Motor neuron (in vitro differentiated cells): ENCODE measurements around the gene GAREM1. TPM values are rescaled to one million over a fixed set of nuclear protein-coding genes. Genes with fewer than 3 reads are reported as not detected.

Source experiments
- ATAC-seq, 8 experiments: fragments of 200-7000 bp; cut with Tn5 transposase; replicated peaks in 6 of 8; 2 replicates each; pipeline ENCODE4 v1.8.0; 2021; ENCODE audit warnings: mild to moderate bottlenecking in 8 of 8, moderate library complexity in 8 of 8
- H3K27ac ChIP-seq, 2 donors: fragments of 250-450 bp; sonication (Bioruptor Pico); 2 replicates each; pipeline ENCODE4 v1.9.0; 2021; ENCODE audit warnings: antibody characterized with exemption in 2 of 2, mild to moderate bottlenecking in 2 of 2, moderate library complexity in 1 of 2
- H3K4me1 ChIP-seq, 2 donors: fragments of 250-450 bp; sonication (Bioruptor Pico); replicated peaks in 1 of 2; 2 replicates each; pipeline ENCODE4 v1.6.1; 2021; ENCODE audit warnings: antibody characterized with exemption in 2 of 2, mild to moderate bottlenecking in 2 of 2, moderate library complexity in 1 of 2
- H3K4me3 ChIP-seq, 5 donors: fragments of 250-450 bp; sonication (Bioruptor Pico); 2 replicates each; pipeline ENCODE4 v1.9.0; 2021; ENCODE audit warnings: antibody characterized with exemption in 5 of 5, mild to moderate bottlenecking in 5 of 5, moderate library complexity in 4 of 5
- WGBS, 10 experiments: fragments of 450-650 bp; shearing (Covaris generic); methylation state at CpG; one replicate each; pipeline ENCODE4 v1.0.0; 2022; 5-methylcytosine and 5-hydroxymethylcytosine counted together
- in situ Hi-C, 9 experiments: fragments of 400-800 bp; cut with MboI; loops; one replicate each; pipeline ENCODE4 v1.15.0; 2021; ENCODE audit warnings: low sequenced_read_pairs in 9 of 9, low pct_unique_long_range_greater_than_20kb in 2 of 9; ENCODE audit not compliant: unreplicated experiment in 9 of 9
- total RNA-seq, 8 experiments: library from RNA; unstranded; fragments of 300-600 nt; gene quantifications; 2 replicates each; pipeline versions ENCODE4 v1.2.3 to v1.2.4, GENCODE V29; 2022

The GAREM1 gene
- total RNA-seq, 8 experiments from 2014 or later, result 1.3 to 17.7 (median 3.6) TPM

DNA sequence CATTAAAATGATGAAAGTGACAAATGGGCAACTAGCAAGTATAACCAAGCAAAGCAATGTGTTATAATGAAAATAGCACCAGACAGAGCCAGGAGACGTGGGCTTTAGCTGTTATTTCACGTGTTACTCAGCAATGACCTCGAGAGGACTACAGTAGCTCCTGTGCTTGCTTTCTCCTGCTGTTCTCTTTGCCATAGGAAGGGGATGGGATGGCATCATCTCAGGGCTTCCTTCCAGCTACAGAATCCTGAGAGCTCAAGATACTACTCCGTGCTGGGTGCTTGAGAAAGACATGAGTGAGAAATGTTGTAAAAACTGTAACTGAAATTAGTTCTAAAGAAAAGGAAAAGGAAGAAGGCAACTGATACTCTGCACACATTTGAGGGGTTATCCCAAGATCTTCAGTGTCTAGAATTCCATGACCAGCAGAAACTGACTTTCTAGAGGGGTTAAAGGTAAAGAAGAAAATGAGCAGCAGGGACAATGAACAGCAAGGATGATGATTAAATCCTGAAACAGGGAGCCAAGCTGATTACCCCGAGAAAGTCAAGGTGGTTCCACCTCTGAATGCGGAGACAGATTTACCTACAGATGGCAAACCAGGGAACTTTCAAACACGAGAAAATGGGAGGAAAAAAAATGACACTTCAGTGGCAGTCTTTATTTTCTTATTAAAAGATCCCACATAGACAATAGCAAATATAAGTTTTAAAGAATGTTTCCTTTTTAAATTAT is 33.4 kb downstream of the GAREM1 start:
- 10 to 90% (median 75%) methylated on average over 2 to 7 of the region's 7 CpGs for WGBS, 10 experiments
- Histone ChIP-seq H3K4me1 (peaks cover 0 to 3% of the 10 kb centered on the region in 2 donors), H3K27ac (no peak overlapping the region), H3K4me3 (no peak overlapping the region)
- in situ Hi-C loops, result no loop called here
- no peak for ATAC-seq

- in situ Hi-C loops, result no loop called here
- Histone ChIP-seq H3K4me3 (no peak overlapping the region), H3K4me1 (no peaks in the 10 kb centered on the region), H3K27ac (no peak overlapping the region)
- 36 to 100% (median 87%) methylated on average over 2 to 5 of the region's 5 CpGs for WGBS, 10 experiments
- no peak for ATAC-seq
These were observed 34.8 kb downstream of the GAREM1 start for GRCh38 chr18:32435631-32436500.

DNA sequence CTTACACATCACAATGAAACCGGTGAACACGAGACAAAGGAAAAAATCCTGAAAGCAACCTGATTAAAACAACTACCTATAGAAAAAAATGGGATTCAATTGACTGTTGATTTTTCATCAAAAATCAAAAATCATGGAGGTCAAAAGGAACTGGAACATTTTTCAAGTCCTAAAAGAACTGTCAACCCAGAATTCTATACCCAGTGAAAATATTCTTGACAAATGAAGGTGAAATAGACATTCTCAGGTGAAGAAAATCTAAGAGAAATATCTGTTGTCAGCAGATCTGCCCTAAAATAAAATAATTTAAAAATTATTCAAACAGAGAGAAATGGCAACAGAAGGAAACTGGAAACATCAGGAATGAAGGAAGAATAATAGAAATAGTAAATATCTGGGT is 38.9 kb downstream of the GAREM1 start:
- no peak for ATAC-seq
- H3K4me1 ChIP-seq, result no peaks in the 10 kb centered on the region
- H3K4me3 ChIP-seq, result no peak overlapping the region
- H3K27ac ChIP-seq, result no peak overlapping the region
- 60 to 100% (median 95%) methylated on average over 1 to 2 of the region's 2 CpGs; no CpG with 5 or more reads in 1 of the 10 experiments for WGBS, 10 experiments
- in situ Hi-C loops, result no loop called here

DNA sequence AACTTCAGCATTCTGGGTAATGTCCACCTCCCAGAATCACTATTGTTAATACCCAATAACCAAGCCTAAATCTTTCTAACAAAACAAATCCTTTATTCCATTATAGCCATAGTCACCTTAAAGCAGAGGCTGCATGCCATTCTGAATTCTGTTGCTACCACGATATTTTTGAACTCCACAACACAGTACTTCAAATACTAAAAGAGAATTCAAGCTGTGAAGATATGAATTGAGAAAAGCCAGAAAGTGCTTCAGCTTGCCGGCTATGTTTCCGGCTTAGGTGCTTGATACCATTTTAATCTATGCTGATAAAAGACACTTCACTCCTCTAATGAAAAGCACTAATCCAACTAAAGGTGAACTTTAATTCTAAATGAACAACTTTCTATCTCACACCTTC is 41.3 kb downstream of the GAREM1 start:
- no peak for ATAC-seq
- in situ Hi-C loops, result no loop called here
- no peaks in the 10 kb centered on the region for H3K4me1 ChIP-seq
- no peak overlapping the region for H3K4me3 ChIP-seq
- WGBS, 10 experiments, result 60 to 100% (median 100%) methylated on average over 2 to 3 of the region's 3 CpGs; no CpG with 5 or more reads in 1 of the 10 experiments
- H3K27ac ChIP-seq, result no peak overlapping the region

DNA sequence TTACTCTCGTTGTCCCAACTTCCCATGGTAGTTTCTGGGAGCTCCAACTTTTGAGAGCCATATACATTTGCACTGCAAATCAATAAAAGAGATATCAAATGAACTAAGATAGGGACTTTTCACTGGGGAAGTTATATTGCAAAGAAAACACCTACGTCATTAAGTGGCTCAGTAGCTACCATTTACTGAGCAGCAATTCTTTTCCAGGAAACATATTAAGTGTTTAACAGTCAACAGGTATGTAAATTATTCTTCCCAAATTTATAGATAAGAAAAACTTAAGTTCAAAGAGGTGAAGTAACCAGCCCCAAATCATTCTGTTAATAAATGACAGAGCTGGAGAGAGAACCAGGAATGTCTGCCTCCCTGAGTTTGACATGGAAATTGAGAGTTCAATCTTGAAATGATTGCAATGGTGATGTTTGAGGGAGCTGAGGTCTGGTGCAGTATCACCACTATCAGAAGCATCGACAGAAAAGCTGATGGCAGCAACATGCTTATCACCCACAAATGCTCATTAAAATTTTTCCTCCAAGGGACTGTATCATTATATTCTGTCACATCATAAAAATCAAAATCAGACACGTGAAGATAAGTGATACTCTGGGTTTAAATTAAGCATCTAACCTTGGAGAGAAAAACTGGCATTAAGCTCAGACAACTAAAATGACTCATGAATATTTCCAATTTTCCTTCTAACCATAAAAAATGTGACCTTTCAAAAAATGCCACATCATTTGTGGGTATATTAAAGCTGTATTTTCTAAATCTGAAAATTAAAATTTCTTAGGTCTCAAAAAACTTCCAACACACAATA is 43.4 kb downstream of the GAREM1 start:
- in situ Hi-C loops, result no loop called here
- 21 to 100% (median 80%) methylated on average over 1 to 4 of the region's 4 CpGs for WGBS, 10 experiments
- no peak overlapping the region for H3K4me3 ChIP-seq
- no peak for ATAC-seq
- no peaks in the 10 kb centered on the region for H3K4me1 ChIP-seq
- H3K27ac ChIP-seq, result no peak overlapping the region

- Histone ChIP-seq H3K27ac (no peak overlapping the region), H3K4me1 (no peaks in the 10 kb centered on the region), H3K4me3 (no peak overlapping the region)
- in situ Hi-C loops, result no loop called here
- ATAC-seq, result peak in 7 of 8 experiments; percentile 35 to 96 (median 86)
- 0 to 100% (median 58%) methylated on average over 1 of the region's 1 CpG for WGBS, 10 experiments
These were observed 45.2 kb downstream of the GAREM1 start for GRCh38 chr18:32425466-32425865.

DNA sequence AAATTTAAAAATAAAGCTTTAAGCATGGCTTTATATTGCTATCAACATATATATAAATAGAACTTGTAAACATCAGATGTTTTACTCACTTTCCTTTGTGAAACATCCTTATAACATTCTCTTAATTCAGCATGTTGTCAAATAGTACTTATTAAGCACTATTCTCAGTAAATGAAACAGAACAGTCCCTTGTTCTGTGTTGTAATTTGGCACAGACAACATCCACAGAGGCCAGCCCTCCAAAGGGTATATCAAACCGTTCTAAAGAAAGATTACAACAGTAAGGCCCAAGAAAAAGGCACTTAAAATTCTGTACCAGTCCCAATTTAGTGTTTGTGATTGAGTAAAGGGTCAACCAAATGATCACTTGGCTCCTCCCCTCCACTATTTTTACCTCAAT is 46.0 kb downstream of the GAREM1 start:
- H3K4me3 ChIP-seq, result no peak overlapping the region
- no peak overlapping the region for H3K27ac ChIP-seq
- WGBS, 10 experiments, result 0 to 80% (median 33%) methylated on average over 1 of the region's 1 CpG; no CpG with 5 or more reads in 4 of the 10 experiments
- ATAC-seq, result no peak
- H3K4me1 ChIP-seq, result no peaks in the 10 kb centered on the region
- in situ Hi-C loops, result loop anchor here in 1 of 9 experiments (25.0 kb wide), 1 partner anchor 88 kb away; no protein-coding TSS in a partner anchor

DNA sequence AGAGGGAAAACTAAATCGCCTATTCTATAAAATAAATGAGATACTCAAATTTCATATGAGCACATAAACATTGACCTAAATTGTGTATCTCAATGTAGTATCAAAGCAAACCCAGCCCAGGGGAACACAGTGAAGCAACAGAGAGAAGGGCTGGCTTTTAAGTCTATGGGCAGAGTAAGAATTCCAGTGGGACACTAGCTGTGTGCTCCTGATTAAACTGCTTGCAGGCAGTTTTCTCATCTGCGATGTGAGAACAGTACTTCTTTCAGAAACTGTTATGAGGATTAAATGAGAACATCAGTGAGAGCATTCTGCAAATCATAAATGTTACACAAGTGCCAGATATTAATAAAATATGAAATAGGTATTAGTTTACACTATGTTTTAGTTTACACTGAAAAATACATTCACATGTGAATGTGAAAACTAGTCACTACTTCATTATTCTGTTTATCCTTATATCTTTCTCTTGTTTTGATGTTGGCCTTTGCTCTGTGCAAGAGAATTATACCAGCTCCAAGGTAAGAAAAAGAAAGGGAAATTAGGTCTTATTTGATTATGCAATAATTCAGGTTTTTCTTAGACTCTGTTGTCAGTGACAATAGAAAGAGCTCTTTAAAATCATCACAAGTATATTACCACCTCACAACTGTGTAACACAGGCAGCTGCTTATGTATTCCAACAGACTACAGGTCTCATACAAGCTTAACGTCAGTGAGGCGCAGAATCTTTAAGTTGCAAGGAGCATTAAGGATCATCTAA is 47.5 kb downstream of the GAREM1 start:
- 37 to 100% (median 83%) methylated on average over 1 to 4 of the region's 4 CpGs; no CpG with 5 or more reads in 1 of the 10 experiments for WGBS, 10 experiments
- H3K27ac ChIP-seq, result no peak overlapping the region
- ATAC-seq, result no peak
- H3K4me1 ChIP-seq, result no peaks in the 10 kb centered on the region
- in situ Hi-C loops, result loop anchor here in 1 of 9 experiments (25.0 kb wide), 1 partner anchor 89 kb away; no protein-coding TSS in a partner anchor
- no peak overlapping the region for H3K4me3 ChIP-seq

DNA sequence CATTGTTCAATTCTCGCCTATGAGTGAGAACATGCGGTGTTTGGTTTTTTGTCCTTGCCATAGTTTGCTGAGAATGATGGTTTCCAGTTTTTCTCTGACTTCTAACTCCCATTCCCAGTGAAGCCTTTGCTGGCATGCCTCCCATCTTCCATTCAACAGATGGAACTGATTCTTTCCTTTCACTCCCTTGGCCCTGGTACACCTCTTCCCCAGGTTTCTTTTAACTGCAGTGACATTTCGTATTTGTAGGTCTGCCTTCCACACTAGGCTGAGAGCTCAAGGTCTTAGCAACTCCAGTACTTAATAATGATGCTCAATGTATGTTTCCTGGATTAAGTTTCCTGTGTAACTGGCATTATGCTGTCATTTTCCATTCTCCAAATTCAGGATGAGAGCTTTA is 48.5 kb downstream of the GAREM1 start:
- Histone ChIP-seq H3K4me3 (no peak overlapping the region), H3K27ac (no peak overlapping the region), H3K4me1 (no peaks in the 10 kb centered on the region)
- in situ Hi-C loops, result loop anchor here in 1 of 9 experiments (25.0 kb wide), 1 partner anchor 90 kb away; no protein-coding TSS in a partner anchor
- WGBS, 10 experiments, result 60 to 100% (median 90%) methylated on average over 1 to 3 of the region's 3 CpGs; no CpG with 5 or more reads in 3 of the 10 experiments
- ATAC-seq, result no peak

DNA sequence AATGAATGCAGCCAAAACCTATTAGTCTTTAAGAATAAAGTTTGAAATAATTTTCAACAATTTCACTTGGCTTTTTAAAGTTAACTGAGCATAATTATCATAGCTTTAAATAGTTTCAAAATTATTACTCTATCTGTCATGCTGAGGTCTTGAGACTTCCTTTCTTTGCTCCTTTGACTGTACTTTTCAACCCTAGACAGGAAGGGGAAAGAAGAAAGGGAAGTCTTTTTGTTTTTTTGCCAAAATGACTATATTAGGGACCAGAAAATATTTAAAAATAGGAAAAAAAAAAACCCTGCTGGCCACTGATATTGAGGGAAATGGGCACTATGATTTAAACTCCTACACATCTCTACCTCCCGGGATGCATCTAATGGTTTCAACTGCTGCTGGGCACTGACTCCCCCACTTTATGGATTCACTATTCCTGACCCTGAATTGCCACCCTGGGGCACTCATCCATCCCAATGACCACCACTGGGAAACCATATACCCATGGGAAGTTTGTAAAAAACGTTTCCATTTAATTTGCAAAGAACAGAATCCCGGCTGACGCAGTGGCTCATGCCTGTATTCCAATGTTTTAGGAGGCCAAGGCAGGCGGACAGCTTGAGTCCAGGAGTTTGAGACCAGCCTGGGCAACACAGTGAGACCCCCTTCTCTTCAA is 50.5 kb downstream of the GAREM1 start:
- in situ Hi-C loops, result loop anchor here in 1 of 9 experiments (25.0 kb wide), 1 partner anchor 92 kb away; no protein-coding TSS in a partner anchor

DNA sequence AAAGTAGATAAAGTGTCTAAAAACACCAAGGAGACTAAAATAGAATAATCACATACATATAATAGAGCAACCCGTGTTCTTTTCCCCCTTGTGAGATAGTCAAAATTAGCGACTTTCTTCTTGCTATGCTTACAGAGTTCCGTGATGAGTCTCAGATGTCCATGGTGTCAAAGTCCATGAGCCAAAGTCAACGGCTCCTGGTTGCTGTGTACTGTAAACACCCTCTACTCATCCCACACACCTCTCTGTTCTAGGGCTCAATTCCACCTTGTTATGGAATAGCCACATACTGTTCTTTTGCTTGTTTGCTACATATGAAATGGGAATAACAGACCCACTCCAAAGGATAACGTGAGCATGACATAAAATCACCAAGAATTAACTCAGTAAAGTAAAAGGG is 52.5 kb downstream of the GAREM1 start:
- in situ Hi-C loops, result loop anchor here in 1 of 9 experiments (25.0 kb wide), 1 partner anchor 94 kb away; no protein-coding TSS in a partner anchor
- no peaks in the 10 kb centered on the region for H3K4me1 ChIP-seq
- H3K4me3 ChIP-seq, result no peak overlapping the region
- H3K27ac ChIP-seq, result no peak overlapping the region
- 20 to 100% (median 90%) methylated on average over 1 to 5 of the region's 5 CpGs for WGBS, 10 experiments
- ATAC-seq, result no peak

More for the DNA sequence above, 50.5 kb downstream of the GAREM1 start:
- Histone ChIP-seq H3K4me1 (no peaks in the 10 kb centered on the region), H3K27ac (no peak overlapping the region), H3K4me3 (no peak overlapping the region)
- ATAC-seq, result no peak
- WGBS, 10 experiments, result 33 to 100% (median 74%) methylated on average over 1 to 5 of the region's 5 CpGs; no CpG with 5 or more reads in 1 of the 10 experiments
